Measurements from ENCODE around the gene TXNDC8. TPM values are rescaled to one million over a fixed set of nuclear protein-coding genes. Genes with fewer than 3 reads are reported as not detected.
A peak's percentile ranks its signal among the peaks of the same experiment; 100 is the strongest.

The TXNDC8 gene
- total RNA-seq, 2 experiments from 2014 or later, result not detected

DNA sequence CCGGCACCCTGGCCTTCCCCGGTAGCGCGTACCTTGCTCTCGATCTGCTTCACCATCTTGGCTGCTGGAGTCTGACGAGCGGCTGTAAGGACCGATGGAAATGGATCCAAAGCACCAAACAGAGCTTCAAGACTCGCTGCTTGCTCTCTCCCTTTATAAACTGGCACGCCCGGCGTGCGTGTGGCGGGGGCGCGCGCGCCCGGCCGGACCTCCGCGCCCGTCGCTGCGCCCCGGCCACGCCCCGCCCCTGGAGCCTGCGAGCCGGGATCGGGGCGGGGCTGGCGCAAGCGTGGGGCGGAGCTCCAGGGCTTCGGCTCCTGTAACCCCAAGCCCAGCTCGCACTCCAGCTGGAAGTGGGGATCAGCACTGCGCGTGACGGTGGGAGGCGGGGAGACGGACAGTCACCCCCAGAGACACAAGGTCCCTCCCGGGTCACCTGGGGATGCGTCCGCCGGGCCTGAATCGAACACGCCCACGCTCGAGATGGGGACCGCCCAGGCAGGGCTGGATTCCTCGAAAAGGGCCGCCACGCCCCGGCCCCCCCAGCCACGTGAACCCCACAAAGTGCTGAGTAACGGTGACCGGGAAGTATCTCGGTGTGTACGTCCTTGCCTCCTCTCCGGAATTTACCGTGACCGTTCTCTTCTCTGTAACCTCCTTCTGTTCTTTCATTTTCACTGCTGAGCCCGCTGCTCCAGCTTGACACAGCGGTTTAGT, 81.1 kb downstream of the TXNDC8 start, which contains the start of gene TXN:
TXN (minus strand) TSS at position 128 of the 717 bp plus-strand sequence; CDS start at position 56, 72 bp downstream.
- H3K36me3 Mint-ChIP-seq, result peaks cover 7% of the 10 kb centered on the region
- ATAC-seq (ENCODE audit: low read depth) (peak; percentile 82), DNase-seq (peak; percentile 92)
- peak within 1 kb of the TSS; percentile 99 for H3K4me3 Mint-ChIP-seq
- H3K4me1 Mint-ChIP-seq, result peaks cover 27% of the 10 kb centered on the region
- peak within 1 kb of the TSS; percentile 99 for H3K27ac Mint-ChIP-seq
- H3K27me3 Mint-ChIP-seq, result peaks cover 9% of the 10 kb centered on the region
- no peaks in the 10 kb centered on the region for H3K9me3 Mint-ChIP-seq
- POLR2A ChIA-PET, result interaction anchor here (0.7 to 1.8 kb wide), 9 partner anchors 14 to 1227 kb away, joined by 3 to 12 read pairs (median 4); partner anchors contain the start of gene ECPAS

DNA sequence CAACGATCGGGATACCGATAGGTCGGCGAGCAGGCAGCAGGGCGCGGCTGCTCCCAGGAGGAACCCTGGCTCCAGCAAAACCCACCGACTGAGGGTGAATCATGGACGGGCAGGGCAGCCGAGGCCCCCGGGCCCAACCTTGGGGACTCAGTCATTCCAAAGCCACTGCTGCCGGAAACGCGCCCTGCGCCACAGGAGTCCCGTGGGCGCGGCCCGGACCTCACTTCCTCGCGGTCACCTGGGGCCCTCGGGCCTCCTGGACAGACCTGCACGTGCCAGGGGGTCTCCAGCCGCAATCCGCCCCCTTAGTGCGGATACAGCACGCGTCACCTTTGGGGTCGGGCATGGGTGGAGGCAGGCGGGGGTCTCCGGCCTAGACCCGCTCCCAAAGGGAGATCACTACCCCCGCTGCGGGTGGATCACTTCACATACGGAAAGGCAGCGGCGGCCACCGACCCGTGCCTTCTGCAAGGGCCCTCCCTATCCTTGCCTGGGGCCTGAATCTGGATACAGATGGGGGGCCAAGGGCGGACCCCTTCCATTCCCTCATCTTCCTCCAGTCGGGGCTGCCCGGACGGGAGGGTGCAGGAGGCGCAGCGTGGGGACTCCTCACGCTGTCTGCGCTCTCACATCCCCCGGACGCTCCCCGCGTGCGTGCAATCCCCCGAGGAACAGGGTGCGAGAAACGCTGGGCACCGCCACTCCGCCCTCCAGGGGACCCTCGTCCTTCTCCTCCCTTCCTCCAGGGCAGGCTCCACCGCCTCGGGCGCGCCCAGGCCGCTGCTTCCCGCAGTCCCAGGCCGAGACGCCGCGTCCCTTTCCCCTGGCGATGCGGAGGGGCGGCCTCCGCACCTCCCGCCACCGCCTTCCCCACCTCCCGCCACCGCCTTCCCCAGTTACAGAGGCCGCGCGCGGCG, 81.9 kb downstream of the TXNDC8 start:
- peaks cover 9% of the 10 kb centered on the region for H3K36me3 Mint-ChIP-seq
- H3K27ac Mint-ChIP-seq, result peak overlapping the region; percentile 99
- POLR2A ChIA-PET, result interaction anchor here (0.7 to 1.8 kb wide), 7 partner anchors 13 to 111 kb away, joined by 3 to 12 read pairs (median 4); no protein-coding TSS in a partner anchor
- peaks cover 29% of the 10 kb centered on the region for H3K4me1 Mint-ChIP-seq
- DNase-seq (peak; percentile 67), ATAC-seq (ENCODE audit: low read depth) (peak; percentile 16)
- peaks cover 2% of the 10 kb centered on the region for H3K27me3 Mint-ChIP-seq
- H3K9me3 Mint-ChIP-seq, result no peaks in the 10 kb centered on the region
- H3K4me3 Mint-ChIP-seq, result peak overlapping the region; percentile 99

DNA sequence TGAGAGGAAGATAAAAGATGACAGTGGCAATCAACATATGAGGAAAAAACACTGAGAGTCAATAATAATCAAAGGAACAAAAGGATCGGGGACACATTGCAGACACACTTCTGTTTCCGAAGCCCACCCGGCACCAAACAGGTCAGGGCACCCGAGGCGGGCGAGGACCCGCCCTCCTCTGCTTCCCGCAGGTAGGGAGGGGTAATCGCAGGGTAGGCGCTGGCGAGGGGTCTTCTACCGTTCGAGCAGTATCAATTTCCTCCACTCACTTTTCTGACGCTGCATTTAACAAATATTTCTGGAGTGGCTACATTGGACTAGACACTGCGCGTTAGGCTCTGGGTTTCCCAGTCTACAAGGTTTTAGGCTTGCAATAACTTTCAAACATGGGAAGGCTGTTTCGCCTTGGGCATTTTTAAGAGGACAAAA, 82.6 kb downstream of the TXNDC8 start:
- Mint-ChIP-seq H3K4me3 (peak overlapping the region; percentile 99), H3K27ac (peak overlapping the region; percentile 99), H3K9me3 (no peaks in the 10 kb centered on the region), H3K36me3 (peaks cover 13% of the 10 kb centered on the region), H3K4me1 (peaks cover 33% of the 10 kb centered on the region), H3K27me3 (no peaks in the 10 kb centered on the region)
- ATAC-seq (ENCODE audit: low read depth) (no peak), DNase-seq (peak; percentile 37)
- POLR2A ChIA-PET, result no interaction called here

DNA sequence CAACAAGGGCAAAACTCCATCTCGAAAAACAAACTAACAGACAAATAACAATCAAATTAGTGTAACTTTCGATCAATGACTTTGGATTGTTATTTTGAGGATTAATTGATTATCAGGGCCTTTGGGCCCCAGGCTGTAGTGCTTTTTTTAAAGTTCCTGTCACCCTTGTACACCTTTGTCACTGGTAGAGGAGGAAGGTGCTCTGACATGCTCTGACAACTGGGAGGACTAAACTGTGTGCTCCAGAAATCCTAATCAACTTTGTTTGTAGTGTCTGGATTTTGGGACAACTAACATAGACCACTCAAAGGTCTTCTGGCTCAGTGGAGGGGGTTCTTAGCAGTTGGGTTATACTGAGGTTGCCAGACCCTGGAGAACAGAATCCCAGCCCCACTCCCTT, 83.2 kb downstream of the TXNDC8 start:
- peaks cover 35% of the 10 kb centered on the region for H3K4me1 Mint-ChIP-seq
- H3K9me3 Mint-ChIP-seq, result no peaks in the 10 kb centered on the region
- DNase-seq, result no peak
- H3K4me3 Mint-ChIP-seq, result peak overlapping the region; percentile 99
- H3K27ac Mint-ChIP-seq, result peak overlapping the region; percentile 99
- no peaks in the 10 kb centered on the region for H3K27me3 Mint-ChIP-seq
- H3K36me3 Mint-ChIP-seq, result peaks cover 15% of the 10 kb centered on the region
- ATAC-seq (ENCODE audit: low read depth), result no peak
- POLR2A ChIA-PET, result no interaction called here

Other genes starting within 250 kb of the TXNDC8 start
- not detected for gene C9orf152, start 129.7 kb downstream of the TXNDC8 start, total RNA-seq
- 100 to 1,000 TPM; 135 to 141 TPM for gene TXN, start 81.4 kb downstream of the TXNDC8 start, total RNA-seq
- not detected for gene SVEP1, start 241.9 kb upstream of the TXNDC8 start, total RNA-seq

Data from activated naive CD8-positive, alpha-beta T cell treated with anti-CD3 and anti-CD28 coated beads, Interleukin-2, amount 10 ng/mL, durations not matched to agents 7 days and 5 days (primary cell).